HCT116 (cell line): ENCODE data around the gene PJA1. TPM values are rescaled to one million over a fixed set of nuclear protein-coding genes. Genes with fewer than 3 reads are reported as not detected.

Experiments used
- ATAC-seq: fragments of 200-7000 bp; cut with Tn5 transposase; 2 replicates; pipeline ENCODE4 v1.9.1; 2020; ENCODE audit warnings: mild to moderate bottlenecking, moderate library complexity
- BruUV-seq: library from RNA; stranded (reverse); fragments of 400-500 nt; replicated peaks from 2 replicates; lab custom pipeline; 2021; lab: Mats Ljungman, UMichigan
- CTCF ChIA-PET: fragments of 300-600 bp; sonication (Branson Sonifier 250); formaldehyde crosslinking; loops from one replicate; lab custom pipeline; 2021; ENCODE audit warnings: antibody characterized with exemption; lab: Charles Lee
- POLR2A ChIA-PET: fragments of 300-600, 350-600 bp; sonication (Branson Sonifier 250); formaldehyde crosslinking; loops from one replicate; lab custom pipeline; 2021; ENCODE audit warnings: antibody characterized with exemption; lab: Charles Lee
- RAD21 ChIA-PET, 2 experiments: fragments of 300-600 bp; sonication (Branson Sonifier 250); formaldehyde crosslinking; loops; one replicate each; lab custom pipeline; 2023; ENCODE audit warnings: low total read pairs in 2 of 2; ENCODE audit not compliant: uncharacterized antibody in 2 of 2, unreplicated experiment in 2 of 2, low non-redundant PET in 1 of 2; lab: Charles Lee
- DNase-seq: peaks from one replicate; pipeline ENCODE4 v3.0.0-alpha.2; 2010; ENCODE audit warnings: low read depth, low spot score
- H2AFZ ChIP-seq: fragments of 200-600 bp; shearing (Covaris generic), sonication (generic); 2 replicates; pipeline ENCODE4 v1.6.1; 2017; ENCODE audit warnings: low read depth, mixed run types, mixed read lengths, antibody characterized with exemption, low read length; ENCODE audit not compliant: poor library complexity, severe bottlenecking
- H3K27ac ChIP-seq: 2 replicates; pipeline ENCODE4 v1.5.1; 2012; ENCODE audit warnings: low read depth, low read length
- H3K27me3 ChIP-seq: fragments of 200-600 bp; sonication (generic); 2 replicates; pipeline ENCODE4 v1.6.1; 2016; ENCODE audit warnings: mixed run types, low read length, mixed read lengths; ENCODE audit not compliant: insufficient read depth
- H3K36me3 ChIP-seq, 2 experiments: fragments of 200-500 bp in 1 of 2; fragments of 200-600 bp in 1 of 2; sonication (Bioruptor generic) in 1 of 2; sonication (generic) in 1 of 2; 2 replicates each; pipeline versions ENCODE4 v1.5.1 to v1.6.1; 2014 to 2016; ENCODE audit warnings: low read length in 2 of 2, inconsistent platforms in 1 of 2, mixed read lengths in 1 of 2, mixed run types in 1 of 2; ENCODE audit not compliant: insufficient read depth in 2 of 2, control insufficient read depth in 1 of 2
- H3K4me1 ChIP-seq, 2 experiments: fragments of 200-600 bp in 1 of 2; sonication (generic) in 1 of 2; 2 replicates each; pipeline versions ENCODE4 v1.5.1 to v1.6.1; 2012 to 2017; ENCODE audit warnings: low read length in 2 of 2, inconsistent platforms in 1 of 2, mild to moderate bottlenecking in 1 of 2, mixed read lengths in 1 of 2, mixed run types in 1 of 2, moderate library complexity in 1 of 2; ENCODE audit not compliant: insufficient read depth in 2 of 2, control insufficient read depth in 1 of 2
- H3K4me2 ChIP-seq: fragments of 200-600 bp; sonication (generic); 2 replicates; pipeline ENCODE4 v1.6.1; 2017; ENCODE audit warnings: mixed run types, low read length, mixed read lengths
- H3K4me3 ChIP-seq, 2 experiments: fragments of 200-600 bp in 1 of 2; sonication (generic) in 1 of 2; replicated peaks in 1 of 2; 2 replicates each; pipeline ENCODE4 v1.5.1; 2011 to 2016; ENCODE audit warnings: low read length in 2 of 2, control low read depth in 1 of 2, low read depth in 1 of 2, mild to moderate bottlenecking in 1 of 2, mixed read lengths in 1 of 2, mixed run types in 1 of 2
- H3K79me2 ChIP-seq: fragments of 200-600 bp; sonication (generic); 2 replicates; pipeline ENCODE4 v1.6.1; 2017; ENCODE audit warnings: mild to moderate bottlenecking, mixed run types, low read length, moderate library complexity, mixed read lengths; ENCODE audit not compliant: insufficient read depth
- H3K9ac ChIP-seq: fragments of 200-600 bp; sonication (generic); 2 replicates; pipeline ENCODE4 v1.6.1; 2016; ENCODE audit warnings: low read length, mixed read lengths
- H3K9me2 ChIP-seq: fragments of 200-600 bp; sonication (generic), shearing (Covaris generic); 2 replicates; pipeline ENCODE4 v1.6.1; 2017; ENCODE audit warnings: mixed run types, mild to moderate bottlenecking, moderate library complexity; ENCODE audit not compliant: insufficient read depth
- H3K9me3 ChIP-seq, 2 experiments: fragments of 200-500 bp in 1 of 2; fragments of 200-600 bp in 1 of 2; sonication (Bioruptor generic) in 1 of 2; sonication (generic) in 1 of 2; 2 replicates each; pipeline ENCODE4 v1.6.1; 2014 to 2017; ENCODE audit warnings: low read length in 2 of 2, mixed read lengths in 2 of 2, inconsistent platforms in 1 of 2, low read depth in 1 of 2, mild to moderate bottlenecking in 1 of 2, mixed run types in 1 of 2, moderate library complexity in 1 of 2; ENCODE audit not compliant: control insufficient read depth in 1 of 2, insufficient read depth in 1 of 2
- H4K20me1 ChIP-seq: fragments of 200-600 bp; sonication (generic), shearing (Covaris generic); 2 replicates; pipeline ENCODE4 v1.6.1; 2017; ENCODE audit warnings: mixed run types, mild to moderate bottlenecking, moderate library complexity; ENCODE audit not compliant: insufficient read depth
- ATF3 ChIP-seq: IDR thresholded peaks from 2 replicates; pipeline ENCODE4 v1.6.1; 2012
- CEBPB ChIP-seq: IDR thresholded peaks from 2 replicates; pipeline ENCODE4 v1.6.1; 2012; ENCODE audit warnings: low read depth
- CTCF ChIP-seq, 3 experiments: fragments of 200-600 bp in 1 of 3; sonication (generic) in 1 of 3; IDR thresholded peaks in 2 of 3; conservative IDR thresholded peaks in 1 of 3; 2 replicates each; pipeline ENCODE4 v1.5.1; 2012 to 2017; ENCODE audit warnings: low read depth in 2 of 3, low read length in 2 of 3, antibody characterized with exemption in 1 of 3, borderline replicate concordance in 1 of 3, control low read depth in 1 of 3, mild to moderate bottlenecking in 1 of 3, mixed read lengths in 1 of 3, mixed run types in 1 of 3, moderate library complexity in 1 of 3; ENCODE audit not compliant: insufficient read depth in 1 of 3
- ELF1 ChIP-seq: IDR thresholded peaks from 2 replicates; pipeline ENCODE4 v1.6.1; 2012; ENCODE audit warnings: low read depth, borderline replicate concordance
- EZH2 ChIP-seq: fragments of 200-600 bp; sonication (generic); IDR thresholded peaks from 2 replicates; pipeline ENCODE4 v1.6.1; 2017; ENCODE audit warnings: antibody characterized with exemption, mixed run types
- EZH2phosphoT487 ChIP-seq: fragments of 200-600 bp; IDR thresholded peaks from 2 replicates; pipeline ENCODE4 v1.6.1; 2018; ENCODE audit warnings: antibody characterized with exemption, borderline replicate concordance
- JUND ChIP-seq: IDR thresholded peaks from 2 replicates; pipeline ENCODE4 v1.6.1; 2012
- MAX ChIP-seq: IDR thresholded peaks from 2 replicates; pipeline ENCODE4 v1.6.1; 2012
- POLR2AphosphoS5 ChIP-seq: IDR thresholded peaks from 2 replicates; pipeline ENCODE4 v1.6.1; 2011; ENCODE audit warnings: mild to moderate bottlenecking, low read depth, low read length, moderate library complexity
- RAD21 ChIP-seq: IDR thresholded peaks from 2 replicates; pipeline ENCODE4 v1.6.1; 2012; ENCODE audit warnings: low read depth, mild to moderate bottlenecking
- SIN3A ChIP-seq: IDR thresholded peaks from 2 replicates; pipeline ENCODE4 v1.6.1; 2012; ENCODE audit warnings: low read depth
- SP1 ChIP-seq: IDR thresholded peaks from 2 replicates; pipeline ENCODE4 v1.6.1; 2012; ENCODE audit warnings: low read depth
- SRF ChIP-seq: IDR thresholded peaks from 2 replicates; pipeline ENCODE4 v1.6.1; 2012; ENCODE audit warnings: low read depth
- TCF7L2 ChIP-seq: IDR thresholded peaks from 2 replicates; pipeline ENCODE4 v1.7.0; 2011; ENCODE audit warnings: borderline replicate concordance, inconsistent platforms; ENCODE audit not compliant: insufficient read depth, insufficient read length; ENCODE audit errors: extremely low read depth
- YY1 ChIP-seq: IDR thresholded peaks from 2 replicates; pipeline ENCODE4 v1.6.1; 2011; ENCODE audit warnings: low read length, low read depth, moderate library complexity, mild to moderate bottlenecking; ENCODE audit not compliant: insufficient replicate concordance; ENCODE audit errors: extremely low read depth
- ZFX ChIP-seq: fragments of 450-650 bp; IDR thresholded peaks from 2 replicates; pipeline ENCODE4 v1.6.1; 2017
- intact Hi-C: fragments of 100-400 bp; cut with micrococcal nuclease; formaldehyde crosslinking; loops from 2 replicates; pipeline ENCODE4 v1.10.0; 2022
- total RNA-seq: library from RNA; stranded (reverse); gene quantifications from one replicate; pipeline ENCODE4 v1.2.1, GENCODE V29; 2021; ENCODE audit not compliant: unreplicated experiment
- TF ChIP-seq, protein P1 (sequence below): IDR thresholded peaks from 2 replicates; pipeline ENCODE4 v1.6.1; 2012; ENCODE audit warnings: low read depth
- TF ChIP-seq, protein P2 (sequence below): IDR thresholded peaks from 2 replicates; pipeline ENCODE4 v1.6.1; 2011; ENCODE audit warnings: mild to moderate bottlenecking, low read length, moderate library complexity; ENCODE audit not compliant: insufficient replicate concordance; ENCODE audit errors: extremely low read depth

Gene PJA1
- total RNA-seq, 1 experiment from 2014 or later = 15.7 TPM

DNA sequence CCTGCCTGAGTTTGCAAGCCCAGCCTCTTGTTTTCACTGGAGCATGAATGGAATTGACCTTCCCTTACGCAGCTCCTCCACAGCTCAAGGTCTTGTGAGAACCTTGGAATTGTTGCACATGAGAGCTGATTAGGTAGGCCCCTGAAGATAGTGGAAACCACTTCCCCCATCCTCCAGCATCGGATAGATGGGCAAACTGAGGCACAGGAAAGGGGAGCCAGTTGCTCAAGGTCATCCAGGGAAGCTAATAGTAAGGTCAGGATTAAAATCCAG, 27.2 kb downstream of the PJA1 start:
- intact Hi-C loops = no loop called here
- Histone ChIP-seq H3K9me2 (no peaks in the 10 kb centered on the region), H3K4me2 (no peak overlapping the region), H3K9me3 (no peaks in the 10 kb centered on the region), H2AFZ (no peak overlapping the region), H3K27ac (no peak overlapping the region), H3K27me3 (no peaks in the 10 kb centered on the region), H3K4me3 (no peak overlapping the region), H3K9ac (no peak overlapping the region), H3K36me3 (no peaks in the 10 kb centered on the region), H3K4me1 (0 out of 4 replicates have a peak, but pooled peaks cover 0 to 4% of the 10 kb centered on the region in 2 experiments), H3K79me2 (no peaks in the 10 kb centered on the region), H4K20me1 (no peaks in the 10 kb centered on the region)
- CTCF ChIA-PET = no interaction called here
- POLR2A ChIA-PET = interaction anchor here (1.6 kb wide), 1 partner anchor 309 kb away, joined by 3 read pairs; the partner anchor contains the start of gene EFNB1
- no peak for TF ChIP-seq POLR2AphosphoS5
- no peak for TF ChIP-seq EZH2
- TF ChIP-seq, protein P1, sequence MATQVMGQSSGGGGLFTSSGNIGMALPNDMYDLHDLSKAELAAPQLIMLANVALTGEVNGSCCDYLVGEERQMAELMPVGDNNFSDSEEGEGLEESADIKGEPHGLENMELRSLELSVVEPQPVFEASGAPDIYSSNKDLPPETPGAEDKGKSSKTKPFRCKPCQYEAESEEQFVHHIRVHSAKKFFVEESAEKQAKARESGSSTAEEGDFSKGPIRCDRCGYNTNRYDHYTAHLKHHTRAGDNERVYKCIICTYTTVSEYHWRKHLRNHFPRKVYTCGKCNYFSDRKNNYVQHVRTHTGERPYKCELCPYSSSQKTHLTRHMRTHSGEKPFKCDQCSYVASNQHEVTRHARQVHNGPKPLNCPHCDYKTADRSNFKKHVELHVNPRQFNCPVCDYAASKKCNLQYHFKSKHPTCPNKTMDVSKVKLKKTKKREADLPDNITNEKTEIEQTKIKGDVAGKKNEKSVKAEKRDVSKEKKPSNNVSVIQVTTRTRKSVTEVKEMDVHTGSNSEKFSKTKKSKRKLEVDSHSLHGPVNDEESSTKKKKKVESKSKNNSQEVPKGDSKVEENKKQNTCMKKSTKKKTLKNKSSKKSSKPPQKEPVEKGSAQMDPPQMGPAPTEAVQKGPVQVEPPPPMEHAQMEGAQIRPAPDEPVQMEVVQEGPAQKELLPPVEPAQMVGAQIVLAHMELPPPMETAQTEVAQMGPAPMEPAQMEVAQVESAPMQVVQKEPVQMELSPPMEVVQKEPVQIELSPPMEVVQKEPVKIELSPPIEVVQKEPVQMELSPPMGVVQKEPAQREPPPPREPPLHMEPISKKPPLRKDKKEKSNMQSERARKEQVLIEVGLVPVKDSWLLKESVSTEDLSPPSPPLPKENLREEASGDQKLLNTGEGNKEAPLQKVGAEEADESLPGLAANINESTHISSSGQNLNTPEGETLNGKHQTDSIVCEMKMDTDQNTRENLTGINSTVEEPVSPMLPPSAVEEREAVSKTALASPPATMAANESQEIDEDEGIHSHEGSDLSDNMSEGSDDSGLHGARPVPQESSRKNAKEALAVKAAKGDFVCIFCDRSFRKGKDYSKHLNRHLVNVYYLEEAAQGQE = no peak
- no peak for TF ChIP-seq ZFX
- TF ChIP-seq SRF = no peak
- no peak for TF ChIP-seq YY1
- TF ChIP-seq SIN3A = no peak
- no peak for TF ChIP-seq JUND
- TF ChIP-seq TCF7L2 = no peak
- TF ChIP-seq EZH2phosphoT487 = no peak
- TF ChIP-seq MAX = no peak
- TF ChIP-seq SP1 = no peak
- TF ChIP-seq CTCF (IDR thresholded peaks at IDR 0.05 in 2 of 3, conservative IDR thresholded peaks at IDR 0.05 in 1 of 3; ENCODE audit: borderline replicate concordance in 1 of 3, insufficient read depth in 1 of 3, low read depth in 2 of 3, low read length in 2 of 3) = no peak
- TF ChIP-seq, protein P2, sequence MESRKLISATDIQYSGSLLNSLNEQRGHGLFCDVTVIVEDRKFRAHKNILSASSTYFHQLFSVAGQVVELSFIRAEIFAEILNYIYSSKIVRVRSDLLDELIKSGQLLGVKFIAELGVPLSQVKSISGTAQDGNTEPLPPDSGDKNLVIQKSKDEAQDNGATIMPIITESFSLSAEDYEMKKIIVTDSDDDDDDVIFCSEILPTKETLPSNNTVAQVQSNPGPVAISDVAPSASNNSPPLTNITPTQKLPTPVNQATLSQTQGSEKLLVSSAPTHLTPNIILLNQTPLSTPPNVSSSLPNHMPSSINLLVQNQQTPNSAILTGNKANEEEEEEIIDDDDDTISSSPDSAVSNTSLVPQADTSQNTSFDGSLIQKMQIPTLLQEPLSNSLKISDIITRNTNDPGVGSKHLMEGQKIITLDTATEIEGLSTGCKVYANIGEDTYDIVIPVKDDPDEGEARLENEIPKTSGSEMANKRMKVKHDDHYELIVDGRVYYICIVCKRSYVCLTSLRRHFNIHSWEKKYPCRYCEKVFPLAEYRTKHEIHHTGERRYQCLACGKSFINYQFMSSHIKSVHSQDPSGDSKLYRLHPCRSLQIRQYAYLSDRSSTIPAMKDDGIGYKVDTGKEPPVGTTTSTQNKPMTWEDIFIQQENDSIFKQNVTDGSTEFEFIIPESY = no peak
- no peak for TF ChIP-seq ATF3
- no peak for TF ChIP-seq CEBPB
- no peak for TF ChIP-seq ELF1
- TF ChIP-seq RAD21 = no peak
- ATAC-seq = no peak
- no peak for DNase-seq
- no TSS peak for BruUV-seq
- RAD21 ChIA-PET = no interaction called here
